Measurements from ENCODE around the gene CDC23.

Gene CDC23

GRCh38 chr5:138178516-138179276, 34.4 kb downstream of the CDC23 start, which contains the start of the genes BRD8 and KIF20A (continued):
- TF ChIP-seq ATF2 (tag by site-specific recombination; IDR thresholded peaks at IDR 0.05; ENCODE audit: low read depth) (no peak), ZFHX2 (tag by site-specific recombination; conservative IDR thresholded peaks at IDR 0.05) (peak; percentile 76), GLI4 (tag by site-specific recombination; IDR thresholded peaks at IDR 0.05) (no peak), PATZ1 (tag by site-specific recombination; IDR thresholded peaks at IDR 0.05) (no peak), ZNF626 (tag by site-specific recombination; IDR thresholded peaks at IDR 0.05) (no peak), ZNF426 (tag by site-specific recombination; IDR thresholded peaks at IDR 0.05) (no peak), ZNF76 (tag by site-specific recombination; IDR thresholded peaks at IDR 0.05; ENCODE audit: borderline replicate concordance, low read depth) (peak; percentile 97), ZNF529 (tag by site-specific recombination; IDR thresholded peaks at IDR 0.05; ENCODE audit: insufficient replicate concordance) (no peak), ZNF777 (tag by site-specific recombination; IDR thresholded peaks at IDR 0.05; ENCODE audit: borderline replicate concordance) (no peak), ZNF600 (tag by site-specific recombination; IDR thresholded peaks at IDR 0.05) (peak; percentile 94), ZNF335 (tag by site-specific recombination; conservative IDR thresholded peaks at IDR 0.05) (peak; percentile 99), HOXD13 (CRISPR knock-in tag; IDR thresholded peaks at IDR 0.05; ENCODE audit: borderline replicate concordance) (no peak), ZNF132 (tag by site-specific recombination; IDR thresholded peaks at IDR 0.05; ENCODE audit: borderline replicate concordance) (no peak), KLF9 (tag by site-specific recombination; IDR thresholded peaks at IDR 0.05; ENCODE audit: low read depth) (peak; percentile 62), REPIN1 (tag by site-specific recombination; IDR thresholded peaks at IDR 0.05; ENCODE audit: low read depth) (no peak), ZNF645 (tag by site-specific recombination; IDR thresholded peaks at IDR 0.05) (no peak), TCF7L2 (IDR thresholded peaks at IDR 0.05; ENCODE audit: borderline replicate concordance, low read depth, low read length) (0 out of 2 replicates have a peak, but pooled peaks have one; percentile 19), ZSCAN18 (tag by site-specific recombination; IDR thresholded peaks at IDR 0.05) (no peak), ZNF830 (tag by site-specific recombination; IDR thresholded peaks at IDR 0.05; ENCODE audit: low read depth) (no peak), GLI2 (tag by site-specific recombination; IDR thresholded peaks at IDR 0.05; ENCODE audit: borderline replicate concordance, low read depth) (no peak), SETDB1 (IDR thresholded peaks at IDR 0.05; ENCODE audit: insufficient read length, low read length) (no peak), BCL11B (tag by site-specific recombination; IDR thresholded peaks at IDR 0.05; ENCODE audit: low read depth) (no peak), SP2 (tag by site-specific recombination; IDR thresholded peaks at IDR 0.05) (peak; percentile 91), FEZF1 (tag by site-specific recombination; IDR thresholded peaks at IDR 0.05) (no peak), MEIS1 (CRISPR knock-in tag; IDR thresholded peaks at IDR 0.05; ENCODE audit: borderline replicate concordance) (no peak)
- TF ChIP-seq, protein P1, sequence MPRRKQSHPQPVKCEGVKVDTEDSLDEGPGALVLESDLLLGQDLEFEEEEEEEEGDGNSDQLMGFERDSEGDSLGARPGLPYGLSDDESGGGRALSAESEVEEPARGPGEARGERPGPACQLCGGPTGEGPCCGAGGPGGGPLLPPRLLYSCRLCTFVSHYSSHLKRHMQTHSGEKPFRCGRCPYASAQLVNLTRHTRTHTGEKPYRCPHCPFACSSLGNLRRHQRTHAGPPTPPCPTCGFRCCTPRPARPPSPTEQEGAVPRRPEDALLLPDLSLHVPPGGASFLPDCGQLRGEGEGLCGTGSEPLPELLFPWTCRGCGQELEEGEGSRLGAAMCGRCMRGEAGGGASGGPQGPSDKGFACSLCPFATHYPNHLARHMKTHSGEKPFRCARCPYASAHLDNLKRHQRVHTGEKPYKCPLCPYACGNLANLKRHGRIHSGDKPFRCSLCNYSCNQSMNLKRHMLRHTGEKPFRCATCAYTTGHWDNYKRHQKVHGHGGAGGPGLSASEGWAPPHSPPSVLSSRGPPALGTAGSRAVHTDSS (tag by site-specific recombination; IDR thresholded peaks at IDR 0.05) = no peak
- TF ChIP-seq, protein P2, sequence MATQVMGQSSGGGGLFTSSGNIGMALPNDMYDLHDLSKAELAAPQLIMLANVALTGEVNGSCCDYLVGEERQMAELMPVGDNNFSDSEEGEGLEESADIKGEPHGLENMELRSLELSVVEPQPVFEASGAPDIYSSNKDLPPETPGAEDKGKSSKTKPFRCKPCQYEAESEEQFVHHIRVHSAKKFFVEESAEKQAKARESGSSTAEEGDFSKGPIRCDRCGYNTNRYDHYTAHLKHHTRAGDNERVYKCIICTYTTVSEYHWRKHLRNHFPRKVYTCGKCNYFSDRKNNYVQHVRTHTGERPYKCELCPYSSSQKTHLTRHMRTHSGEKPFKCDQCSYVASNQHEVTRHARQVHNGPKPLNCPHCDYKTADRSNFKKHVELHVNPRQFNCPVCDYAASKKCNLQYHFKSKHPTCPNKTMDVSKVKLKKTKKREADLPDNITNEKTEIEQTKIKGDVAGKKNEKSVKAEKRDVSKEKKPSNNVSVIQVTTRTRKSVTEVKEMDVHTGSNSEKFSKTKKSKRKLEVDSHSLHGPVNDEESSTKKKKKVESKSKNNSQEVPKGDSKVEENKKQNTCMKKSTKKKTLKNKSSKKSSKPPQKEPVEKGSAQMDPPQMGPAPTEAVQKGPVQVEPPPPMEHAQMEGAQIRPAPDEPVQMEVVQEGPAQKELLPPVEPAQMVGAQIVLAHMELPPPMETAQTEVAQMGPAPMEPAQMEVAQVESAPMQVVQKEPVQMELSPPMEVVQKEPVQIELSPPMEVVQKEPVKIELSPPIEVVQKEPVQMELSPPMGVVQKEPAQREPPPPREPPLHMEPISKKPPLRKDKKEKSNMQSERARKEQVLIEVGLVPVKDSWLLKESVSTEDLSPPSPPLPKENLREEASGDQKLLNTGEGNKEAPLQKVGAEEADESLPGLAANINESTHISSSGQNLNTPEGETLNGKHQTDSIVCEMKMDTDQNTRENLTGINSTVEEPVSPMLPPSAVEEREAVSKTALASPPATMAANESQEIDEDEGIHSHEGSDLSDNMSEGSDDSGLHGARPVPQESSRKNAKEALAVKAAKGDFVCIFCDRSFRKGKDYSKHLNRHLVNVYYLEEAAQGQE (tag by site-specific recombination; IDR thresholded peaks at IDR 0.05) = no peak

Data from HEK293 (cell line).